Neural progenitor cell (in vitro differentiated cells): ENCODE results near the gene PFKFB4.

Source experiments
- EZH2 ChIP-seq: fragments of 200-600 bp; sonication (generic); IDR thresholded peaks from 2 replicates; pipeline ENCODE4 v1.6.1; 2017; ENCODE audit warnings: antibody characterized with exemption, mild to moderate bottlenecking, moderate library complexity
- TF ChIP-seq, protein P1 (sequence below): fragments of 200-600 bp; sonication (generic); IDR thresholded peaks from 2 replicates; pipeline ENCODE4 v1.5.1; 2017; ENCODE audit warnings: antibody characterized with exemption, mild to moderate bottlenecking

- TF ChIP-seq, protein P1, sequence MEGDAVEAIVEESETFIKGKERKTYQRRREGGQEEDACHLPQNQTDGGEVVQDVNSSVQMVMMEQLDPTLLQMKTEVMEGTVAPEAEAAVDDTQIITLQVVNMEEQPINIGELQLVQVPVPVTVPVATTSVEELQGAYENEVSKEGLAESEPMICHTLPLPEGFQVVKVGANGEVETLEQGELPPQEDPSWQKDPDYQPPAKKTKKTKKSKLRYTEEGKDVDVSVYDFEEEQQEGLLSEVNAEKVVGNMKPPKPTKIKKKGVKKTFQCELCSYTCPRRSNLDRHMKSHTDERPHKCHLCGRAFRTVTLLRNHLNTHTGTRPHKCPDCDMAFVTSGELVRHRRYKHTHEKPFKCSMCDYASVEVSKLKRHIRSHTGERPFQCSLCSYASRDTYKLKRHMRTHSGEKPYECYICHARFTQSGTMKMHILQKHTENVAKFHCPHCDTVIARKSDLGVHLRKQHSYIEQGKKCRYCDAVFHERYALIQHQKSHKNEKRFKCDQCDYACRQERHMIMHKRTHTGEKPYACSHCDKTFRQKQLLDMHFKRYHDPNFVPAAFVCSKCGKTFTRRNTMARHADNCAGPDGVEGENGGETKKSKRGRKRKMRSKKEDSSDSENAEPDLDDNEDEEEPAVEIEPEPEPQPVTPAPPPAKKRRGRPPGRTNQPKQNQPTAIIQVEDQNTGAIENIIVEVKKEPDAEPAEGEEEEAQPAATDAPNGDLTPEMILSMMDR: no peak
- TF ChIP-seq EZH2: no peak
Observed at GRCh38 chr3:48575366-48575765, 18.8 kb upstream of the PFKFB4 start.
